HK-2 (cell line): Measurements from ENCODE around the gene SYP.
"Not testable (repeated sequence)": the region's sequence is repeated elsewhere in the genome, so short reads cannot be mapped to it uniquely, and the experiment has no call there.

Source experiments
- DNase-seq: peaks from one replicate; pipeline ENCODE4 v3.0.0-alpha.2; 2018; ENCODE audit not compliant: unreplicated experiment

SYP gene

DNA sequence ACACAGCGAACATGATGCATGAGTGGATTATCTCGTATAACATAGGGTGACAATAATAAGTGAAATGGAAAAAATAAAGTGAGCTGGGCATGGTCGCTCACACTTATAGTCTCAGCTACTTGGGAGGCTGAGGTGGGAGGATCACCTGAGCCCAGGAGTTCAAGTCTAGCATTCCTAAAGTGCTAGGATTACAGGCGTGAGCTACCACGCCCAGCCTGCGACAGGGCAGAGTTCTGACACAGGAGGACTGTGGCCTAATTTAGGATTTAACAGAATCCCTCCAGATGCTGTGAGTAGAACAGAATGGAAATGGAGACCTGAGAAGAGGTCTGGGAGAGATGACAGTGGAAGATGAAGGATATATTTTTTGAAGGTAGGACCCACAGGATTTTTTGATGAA lies 10.4 kb downstream of the SYP start:
- DNase-seq, result no peak

DNA sequence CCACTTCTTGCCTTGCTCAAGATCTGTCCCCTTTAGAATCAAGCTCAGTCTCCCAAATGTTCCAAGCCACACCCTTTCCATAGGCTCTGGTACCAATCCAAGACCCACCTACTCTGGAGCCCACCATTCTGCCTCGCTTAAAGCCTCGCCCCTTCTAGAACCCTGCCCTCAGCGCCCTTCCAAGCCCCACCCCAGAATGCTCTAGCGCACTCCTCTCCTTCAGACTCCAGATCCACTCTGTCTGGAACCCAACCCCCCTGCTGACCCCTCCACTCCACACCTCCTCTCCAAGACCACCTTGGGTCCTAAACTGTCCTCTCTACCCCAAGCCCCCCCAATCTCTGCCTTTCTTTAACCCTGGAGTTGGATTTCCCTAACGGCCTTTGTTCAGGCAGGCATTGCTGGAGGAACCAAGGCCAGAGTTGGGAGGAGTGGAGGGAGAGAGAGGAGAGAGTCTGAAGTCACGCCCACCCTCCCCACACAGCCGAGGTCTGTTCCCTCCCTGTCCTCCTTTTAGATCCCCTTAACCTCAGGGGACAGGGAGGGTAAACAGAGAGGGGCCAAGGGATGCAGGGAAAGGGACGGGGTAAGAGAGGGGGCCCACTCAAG lies 11.4 kb downstream of the SYP start:
- DNase-seq, result no peak

DNA sequence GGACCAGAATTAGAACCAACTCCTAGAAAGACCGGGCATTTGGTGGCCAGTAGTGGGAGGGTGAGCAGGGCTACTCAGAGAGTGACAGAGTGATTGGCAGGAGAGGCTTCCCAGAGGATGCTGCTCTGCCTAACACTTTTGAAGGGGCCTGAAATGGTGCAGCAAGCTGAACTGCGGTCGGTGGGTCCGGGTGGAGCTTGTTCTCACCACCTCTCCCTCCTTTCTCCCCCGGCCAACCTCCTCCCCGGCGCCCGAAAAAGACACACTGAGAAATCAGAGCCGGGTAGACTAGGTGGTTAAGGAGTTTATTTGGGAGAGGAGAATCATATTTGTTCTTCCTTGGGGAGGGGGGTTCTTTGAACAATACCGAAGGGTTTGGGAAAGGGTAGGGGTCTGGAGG lies 12.5 kb downstream of the SYP start:
- DNase-seq, result no peak

DNA sequence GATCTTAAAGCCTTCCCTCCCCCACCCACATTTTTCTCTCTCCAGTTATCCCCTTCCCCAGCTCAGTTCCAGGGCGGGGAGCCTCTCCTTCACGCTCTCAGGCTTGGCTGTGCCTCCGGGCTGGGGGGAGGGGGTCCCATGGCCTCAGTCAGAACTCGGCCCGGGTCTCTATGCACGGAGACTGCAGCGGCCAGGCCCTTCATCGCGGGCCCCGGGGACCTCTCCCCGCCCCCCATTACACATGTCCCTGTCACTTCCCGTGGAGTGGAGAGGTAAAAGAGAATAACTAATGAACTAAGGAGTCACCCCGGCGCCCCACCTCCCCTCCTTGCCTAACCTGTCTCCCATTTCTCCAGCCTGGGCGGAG lies 13.0 kb downstream of the SYP start:
- no peak for DNase-seq

DNA sequence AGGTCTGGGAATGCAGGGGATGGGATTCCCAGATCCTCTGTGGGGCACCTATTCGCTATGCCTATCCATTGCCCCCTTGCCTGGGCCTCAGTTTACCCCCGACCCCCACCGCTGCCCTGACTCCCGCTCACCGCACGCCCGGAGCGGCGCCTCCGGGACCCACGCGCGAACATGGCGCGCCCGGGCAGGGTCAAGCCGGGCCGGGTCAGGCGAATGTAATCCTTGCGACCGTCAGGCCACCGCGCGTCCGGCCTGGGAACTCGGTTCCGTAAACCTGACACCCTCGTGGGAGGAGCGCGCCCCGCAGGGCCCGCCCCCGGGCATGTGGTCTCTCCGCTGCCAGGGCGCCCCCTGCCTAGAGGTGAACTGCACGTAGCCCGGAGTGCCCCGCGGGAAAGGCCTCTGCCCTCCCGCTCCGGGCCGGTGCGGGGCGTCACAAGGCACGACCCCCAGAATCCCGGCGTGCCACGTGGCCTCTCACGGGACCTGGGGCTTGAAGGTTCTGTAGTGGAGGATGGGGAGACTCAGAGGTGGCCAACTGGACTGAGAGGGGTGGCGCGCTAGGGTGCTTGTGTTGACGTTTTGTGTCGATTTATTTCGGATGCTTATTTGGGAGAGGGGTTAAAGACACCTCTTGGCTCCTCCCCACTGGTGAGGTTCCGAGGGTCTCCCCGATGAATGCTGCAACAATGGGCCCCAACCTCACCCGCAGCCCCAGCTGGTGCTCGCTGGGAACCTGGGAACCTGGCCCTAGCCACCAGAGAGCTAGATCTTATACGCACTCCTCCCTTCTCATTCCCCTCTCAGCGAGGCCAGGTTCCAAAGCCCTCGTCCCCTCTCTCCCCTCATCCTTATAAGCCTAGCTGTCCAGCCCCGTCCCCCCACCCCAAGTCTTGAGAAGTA lies 13.6 kb downstream of the SYP start, which contains the start of gene PRICKLE3:
Gene PRICKLE3 (minus strand): TSS at position 249 of the 903 bp plus-strand sequence. CDS start 76 bp downstream, at position 173.
- DNase-seq, result peak; percentile 80

DNA sequence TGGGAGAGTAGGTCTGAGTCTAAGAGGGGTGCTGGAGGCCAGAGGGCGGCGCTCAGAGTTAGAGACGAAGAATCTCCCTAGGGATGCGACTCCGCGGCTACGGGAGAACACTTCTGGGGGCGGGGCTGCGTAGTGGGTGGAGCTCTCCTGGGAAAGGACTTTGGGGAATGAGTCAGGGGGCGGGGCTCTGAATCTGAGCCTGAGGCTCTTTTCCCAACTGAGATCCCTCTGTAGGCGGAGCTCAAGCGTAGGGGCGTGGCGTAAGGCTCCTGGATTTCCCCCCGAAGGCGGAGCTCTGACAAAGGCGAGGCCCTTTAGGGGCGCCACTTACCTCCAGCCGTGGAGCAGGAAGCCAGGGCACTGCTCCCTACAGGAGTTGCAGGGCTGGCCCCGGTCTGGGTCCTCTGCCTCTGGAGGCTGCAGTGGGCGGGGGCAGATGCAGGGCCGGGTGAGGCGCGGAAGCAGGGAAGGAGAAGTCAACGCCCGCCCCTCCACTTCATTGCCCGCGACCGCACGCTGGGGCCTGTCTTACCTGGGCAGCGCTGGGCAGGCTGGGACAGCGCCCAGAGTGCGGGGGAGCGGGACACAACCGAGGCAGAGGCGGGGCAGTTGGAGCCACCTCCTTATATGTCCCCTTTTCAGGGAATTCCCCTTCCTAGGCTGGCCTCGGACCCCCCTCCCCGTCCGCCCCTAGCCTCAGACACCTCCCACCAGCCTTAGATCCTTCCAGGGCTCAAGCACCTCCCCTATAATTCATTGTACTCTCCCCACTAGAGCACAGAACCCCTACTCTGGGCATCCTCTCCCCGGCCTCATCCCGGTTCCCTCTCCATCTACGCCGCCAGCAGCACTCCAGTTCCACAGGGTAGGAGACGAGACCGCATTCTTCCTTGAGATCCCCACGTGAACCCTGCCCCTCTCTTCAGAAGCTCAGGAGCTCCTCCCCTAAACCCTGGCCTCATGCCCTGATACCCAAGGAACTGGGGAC lies 15.4 kb downstream of the SYP start:
- DNase-seq, result no peak

DNA sequence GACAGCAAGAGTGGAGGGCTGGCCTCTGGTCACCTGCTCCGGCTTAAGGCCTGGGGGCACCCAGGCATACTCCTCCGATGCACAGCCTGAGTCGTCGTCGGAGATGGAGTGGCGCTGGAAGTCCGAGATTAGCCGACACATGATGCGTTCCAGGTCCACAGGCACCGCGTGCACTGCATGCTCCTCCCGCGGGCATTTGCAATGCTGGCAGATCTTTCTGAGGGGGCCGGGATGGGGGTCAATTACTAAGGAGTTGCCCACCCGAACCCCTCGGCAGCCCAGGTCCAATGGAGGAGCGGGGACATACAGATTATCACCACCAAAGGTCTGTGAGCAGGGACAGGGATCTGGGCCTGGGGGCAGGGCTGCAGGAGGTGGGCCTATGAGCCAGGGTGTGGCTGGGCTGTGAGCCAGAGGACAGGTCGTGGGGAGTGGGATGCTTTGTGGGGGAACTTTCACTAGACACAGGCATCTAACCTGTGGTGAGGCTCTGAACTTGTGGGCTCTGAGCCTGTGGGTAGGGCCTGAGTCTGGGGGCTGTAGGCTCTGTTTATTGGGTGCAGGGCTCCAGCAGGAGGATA lies 16.2 kb downstream of the SYP start:
- DNase-seq, result no peak

DNA sequence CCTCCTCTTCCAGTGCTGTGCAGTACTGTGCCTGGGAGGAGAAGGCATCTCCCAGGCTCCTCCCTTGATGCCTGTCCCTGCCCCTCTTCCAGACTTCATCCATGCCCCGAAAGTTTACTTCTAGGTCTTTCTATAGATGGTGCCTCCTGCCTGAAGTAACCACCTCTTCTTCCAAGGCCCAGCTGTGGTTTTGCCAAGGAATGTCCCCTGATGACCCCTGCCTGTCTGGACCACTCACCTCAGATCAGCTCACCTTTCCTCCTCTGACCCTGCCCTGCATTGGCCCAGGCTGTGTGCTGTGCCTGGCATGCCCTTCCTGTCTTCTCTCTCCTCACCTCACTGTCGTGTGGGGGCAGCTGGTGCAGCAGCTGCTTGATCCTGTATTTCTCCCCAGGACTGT lies 20.6 kb downstream of the SYP start:
- no peak for DNase-seq

DNA sequence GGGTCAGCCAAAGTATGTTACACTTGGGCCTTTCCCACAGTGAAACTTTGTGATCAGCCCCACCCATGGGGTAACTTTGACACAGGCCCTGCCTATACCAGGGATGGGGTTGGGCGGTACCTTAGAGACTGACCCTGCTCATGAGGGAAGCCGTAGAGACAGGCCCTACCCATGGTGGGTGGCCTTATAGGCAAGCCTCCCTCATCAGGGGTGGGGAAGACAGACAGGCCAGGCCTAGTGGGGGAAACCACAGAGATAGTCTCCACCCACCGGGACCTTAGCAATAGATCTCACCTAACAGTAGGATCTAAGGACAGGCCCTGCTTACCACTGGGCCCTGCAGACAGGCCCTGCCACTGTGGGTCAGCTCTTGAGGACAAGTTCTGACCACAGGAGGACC lies 21.5 kb downstream of the SYP start:
- no peak for DNase-seq

DNA sequence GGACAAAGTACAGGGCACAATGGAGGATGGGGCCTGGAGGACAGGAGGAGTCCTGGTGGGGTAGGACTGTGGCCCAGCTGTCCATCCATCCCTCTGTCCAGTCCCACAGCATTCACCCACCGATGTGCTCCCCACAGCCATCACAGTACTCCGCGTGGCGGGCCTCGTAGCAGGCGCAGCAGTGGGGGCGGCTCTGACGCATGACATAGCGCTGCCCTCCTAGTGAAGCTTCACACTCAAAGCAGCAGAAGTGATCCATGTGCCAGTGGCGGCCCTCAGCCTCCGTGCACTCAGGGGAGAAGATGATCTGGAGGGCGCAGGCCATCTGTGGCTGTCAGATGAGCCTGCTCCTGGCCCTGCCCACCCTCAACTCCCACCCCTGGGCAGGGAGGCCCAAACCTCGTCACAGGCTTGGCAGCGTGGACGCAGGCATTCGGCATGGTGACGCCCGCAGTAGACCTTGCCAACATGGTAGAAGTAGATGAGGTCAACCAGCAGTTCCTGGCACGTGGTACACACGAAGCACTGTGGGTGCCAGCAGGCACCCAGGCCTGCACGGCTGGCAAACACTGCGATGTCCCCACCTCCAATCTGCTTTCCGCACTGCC lies 22.0 kb downstream of the SYP start:
- DNase-seq, result no peak

DNA sequence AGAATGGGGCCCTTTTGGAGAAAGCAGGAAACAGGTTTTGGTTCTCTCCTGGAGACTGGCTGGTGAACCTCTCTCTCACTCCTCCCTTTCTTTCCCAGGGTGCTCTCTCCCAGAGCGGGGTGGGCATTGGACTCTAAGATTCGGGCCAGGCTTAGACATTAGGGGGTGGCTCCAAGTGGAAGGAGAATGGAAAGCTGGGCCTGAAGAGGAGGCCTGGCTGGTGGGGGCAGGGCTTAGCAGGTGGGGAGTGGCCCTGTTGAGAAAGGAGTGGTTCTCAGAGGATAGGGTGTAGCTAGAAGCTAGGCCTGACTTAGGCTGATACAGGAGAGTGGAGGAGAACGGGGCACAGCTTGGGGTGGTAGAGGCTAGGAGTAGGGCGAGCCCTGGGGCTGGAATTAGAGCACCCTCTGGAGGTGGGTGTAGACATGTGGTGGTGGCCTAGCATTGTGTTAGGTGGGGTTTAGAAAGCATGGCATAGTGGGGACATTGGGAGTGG lies 22.6 kb downstream of the SYP start:
- DNase-seq, result no peak

DNA sequence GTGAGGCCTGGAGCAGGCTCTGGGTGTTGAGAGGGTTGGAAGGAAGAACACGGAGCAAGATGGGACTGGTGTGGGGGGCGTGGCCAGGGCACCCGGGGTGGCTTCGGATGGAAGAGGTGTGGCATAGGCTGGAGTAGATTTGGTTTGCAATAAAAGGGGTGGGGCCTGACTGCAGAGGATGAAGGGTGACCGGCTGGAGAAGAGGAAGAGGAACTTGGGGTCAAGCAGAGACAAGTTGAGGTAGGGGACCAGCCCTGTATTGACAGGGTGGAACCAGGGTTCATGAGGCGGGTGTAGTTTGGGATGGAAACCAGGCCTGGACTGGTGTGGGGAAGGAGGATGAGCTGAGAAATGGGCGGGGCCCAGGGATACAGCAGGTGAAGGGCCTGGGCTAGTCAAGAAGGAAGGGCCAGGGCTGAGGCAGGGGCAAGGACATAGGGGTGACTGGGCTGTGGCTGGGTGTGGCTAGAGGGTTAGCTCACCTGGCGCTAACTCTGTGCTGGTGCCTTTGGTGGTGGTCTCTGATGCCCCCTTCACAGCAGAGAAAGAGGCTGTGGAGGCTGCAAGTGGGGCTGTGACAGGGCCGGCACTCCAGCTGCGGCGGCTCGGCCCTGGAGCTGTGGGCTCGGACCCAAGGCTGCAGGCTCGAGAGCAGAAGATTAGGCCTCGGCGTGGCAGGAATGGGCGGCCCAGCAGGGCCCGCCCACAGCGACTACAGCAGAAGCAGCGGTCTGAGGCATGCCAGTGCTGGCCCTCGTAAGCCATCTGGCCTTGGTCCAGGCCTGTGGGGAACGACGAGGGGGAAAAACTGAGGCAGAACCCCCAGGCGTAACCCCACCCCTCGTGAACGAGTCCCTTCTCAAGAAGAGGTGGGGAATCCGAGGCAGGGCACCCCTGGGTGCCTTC lies 23.3 kb downstream of the SYP start:
- DNase-seq, result no peak

DNA sequence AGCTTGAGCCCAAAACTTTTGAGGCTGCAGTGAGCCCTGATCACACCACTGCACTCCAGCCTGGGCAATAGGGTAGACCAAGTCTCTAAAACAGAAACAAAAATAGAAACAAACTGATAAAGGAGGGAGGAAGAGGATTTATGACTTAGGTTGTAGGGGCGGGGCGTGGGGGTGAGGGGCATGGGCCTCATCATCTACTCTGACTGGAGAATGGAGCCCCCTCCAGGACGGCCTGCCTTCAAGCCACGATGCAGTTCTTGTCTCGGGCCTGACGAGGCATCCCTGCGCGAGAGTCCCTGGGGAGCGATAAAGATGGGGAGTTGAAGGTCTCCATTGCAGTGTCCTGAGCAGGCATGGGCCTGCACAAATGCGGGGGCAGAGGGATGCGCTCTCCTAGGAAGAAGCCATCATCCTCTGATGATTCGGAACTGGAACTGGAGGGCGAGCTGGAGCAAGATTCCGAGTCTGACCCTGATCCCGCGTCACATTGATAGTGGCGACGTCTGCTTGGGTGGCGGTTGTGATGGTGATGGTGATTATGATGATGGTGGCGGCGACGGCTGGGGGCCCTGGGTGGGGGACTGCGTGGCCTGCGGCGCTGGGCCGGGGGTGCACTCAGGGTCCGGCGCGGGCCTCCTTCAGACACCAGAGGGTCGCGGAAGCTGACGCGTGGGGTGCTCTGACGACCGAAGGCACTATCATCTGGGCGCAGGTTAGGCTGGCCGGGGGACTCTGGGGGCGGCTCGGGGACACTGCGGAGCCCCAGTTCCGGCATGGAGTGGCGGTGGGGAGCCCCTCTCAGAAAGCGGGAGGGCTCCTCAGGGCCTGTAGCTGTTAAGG lies 24.3 kb downstream of the SYP start:
- no peak for DNase-seq

DNA sequence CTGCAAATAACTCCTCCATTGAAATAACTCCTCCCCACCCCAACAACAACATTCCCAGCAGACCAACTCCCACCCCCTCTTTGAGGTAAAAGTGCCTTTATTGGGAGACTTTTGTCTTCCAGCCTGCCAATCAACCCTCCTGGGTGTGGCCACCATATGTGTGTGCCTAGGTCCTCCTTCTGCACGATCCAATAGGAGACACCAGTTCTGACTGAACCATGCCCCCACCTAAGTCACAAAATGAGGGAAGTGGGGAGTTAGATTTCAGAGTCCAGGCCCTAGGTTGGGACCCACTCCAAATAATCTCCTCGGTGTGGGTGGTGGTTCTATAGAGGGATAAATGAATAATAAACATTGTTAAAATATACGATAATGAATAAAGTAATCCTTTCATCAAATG lies 25.3 kb downstream of the SYP start:
- no peak for DNase-seq

DNA sequence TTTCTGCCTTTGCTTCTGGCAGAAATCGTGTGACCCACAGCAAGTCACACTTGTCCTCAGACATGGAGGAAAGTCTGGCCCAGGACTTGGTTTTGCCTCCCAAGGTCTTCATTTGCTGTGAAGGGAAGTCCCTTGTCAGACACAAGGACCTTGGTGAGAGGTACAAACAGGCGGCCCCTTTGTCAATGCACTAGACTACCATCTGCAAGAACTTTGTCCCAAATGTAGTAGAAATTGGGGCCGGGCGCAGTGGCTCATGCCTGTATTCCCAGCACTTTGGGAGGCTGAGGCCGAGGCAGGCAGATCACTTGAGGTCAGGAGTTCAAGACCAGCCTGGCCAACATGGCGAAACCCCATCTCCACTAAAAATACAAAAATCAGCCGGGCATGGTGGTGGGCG lies 26.4 kb downstream of the SYP start:
- not testable (repeated sequence) for DNase-seq

DNA sequence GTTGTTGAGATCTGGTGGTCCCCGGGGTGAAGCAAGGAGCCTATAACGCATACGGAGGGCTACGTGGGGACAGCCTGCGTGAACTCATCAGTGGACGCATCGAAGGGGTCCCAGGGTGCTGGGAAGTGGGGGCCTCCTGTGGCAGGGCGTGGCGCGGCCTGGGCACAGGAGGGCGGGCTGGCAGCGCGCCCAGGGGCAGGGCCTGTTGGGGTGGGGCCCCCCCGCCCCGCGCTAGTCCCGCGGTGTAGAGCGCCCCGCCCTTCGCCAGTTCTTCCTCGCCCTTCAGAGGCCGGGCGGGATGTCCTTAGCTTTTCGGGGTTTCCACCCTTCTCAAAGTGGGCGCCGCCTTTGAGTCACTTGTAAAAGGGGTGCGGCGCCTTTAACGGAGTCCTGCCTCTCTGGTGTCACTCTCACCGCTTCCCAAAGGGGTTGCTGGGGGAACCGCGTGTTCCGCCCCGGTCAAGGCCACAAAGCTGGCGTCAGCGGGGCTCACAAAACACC lies 27.7 kb downstream of the SYP start:
- peak; percentile 60 for DNase-seq

DNA sequence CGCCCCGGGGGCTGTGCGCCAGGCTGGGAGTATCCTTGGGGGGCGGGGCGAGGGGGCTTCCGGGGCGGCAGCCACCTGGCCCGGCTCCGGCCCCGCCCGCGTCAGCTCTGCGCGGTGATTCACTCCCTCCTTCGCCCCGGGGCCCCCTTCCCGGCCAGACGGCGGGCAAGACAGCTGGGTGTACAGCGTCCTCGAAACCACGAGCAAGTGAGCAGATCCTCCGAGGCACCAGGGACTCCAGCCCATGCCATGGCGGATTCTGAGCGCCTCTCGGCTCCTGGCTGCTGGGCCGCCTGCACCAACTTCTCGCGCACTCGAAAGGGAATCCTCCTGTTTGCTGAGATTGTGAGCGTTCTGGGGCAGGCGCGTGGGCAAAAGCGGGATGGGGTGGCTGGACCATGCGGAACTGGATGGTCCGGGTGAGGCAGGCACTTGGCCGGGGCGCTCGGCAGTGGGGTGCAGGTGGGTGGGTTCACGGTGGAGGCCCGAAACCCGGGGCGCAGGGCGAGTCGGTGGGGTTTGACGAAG lies 28.2 kb downstream of the SYP start, which contains the start of gene PLP2:
Gene PLP2 (plus strand): TSS at position 147 of the 528 bp plus-strand sequence. CDS start 103 bp downstream, at position 250.
- DNase-seq, result peak; percentile 76

DNA sequence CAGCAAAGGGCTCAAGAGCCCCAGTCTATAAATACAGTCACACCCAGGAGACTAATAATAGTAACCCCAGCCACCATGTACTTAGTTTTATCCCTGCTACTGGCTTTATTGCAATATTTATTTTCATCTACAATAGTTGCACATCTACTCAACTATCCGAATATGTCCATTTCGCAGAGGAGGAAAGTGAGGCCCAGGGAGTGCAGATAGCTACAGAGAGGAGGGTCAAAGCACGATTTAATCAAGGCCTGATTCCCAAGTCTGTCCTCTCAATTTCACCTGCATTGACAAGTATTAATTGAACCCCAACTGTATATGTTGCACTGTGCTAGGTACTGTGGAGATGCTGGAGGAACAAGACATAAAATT lies 32.3 kb downstream of the SYP start:
- DNase-seq, result no peak
